ENCODE measurements around the gene MAML3. TPM values are rescaled to one million over a fixed set of nuclear protein-coding genes. Genes with fewer than 3 reads are reported as not detected.

The MAML3 gene
- total and polyA plus RNA-seq, 2 of the 13 experiments (the other 11 are each of a cell fraction or from before 2014, with no cell fraction given): 0.05 to 0.13 TPM

- no peak for TF ChIP-seq SCMH1 (CRISPR knock-in tag; IDR thresholded peaks at IDR 0.05; ENCODE audit: borderline replicate concordance)
- no peak for TF ChIP-seq NR1H2 (CRISPR knock-in tag; IDR thresholded peaks at IDR 0.05; ENCODE audit: borderline replicate concordance, low read depth)
- TF ChIP-seq MAF1 (CRISPR knock-in tag; IDR thresholded peaks at IDR 0.05; ENCODE audit: borderline replicate concordance): no peak
- TF ChIP-seq RBM39 (IDR thresholded peaks at IDR 0.05; ENCODE audit: low read depth, low read length, poor library complexity, severe bottlenecking): no peak
- TF ChIP-seq TSC22D2 (CRISPR knock-in tag; IDR thresholded peaks at IDR 0.05; ENCODE audit: borderline replicate concordance): no peak; the same call in 1 of the 2 replicates
- TF ChIP-seq NKX3-1 (CRISPR knock-in tag; IDR thresholded peaks at IDR 0.05): no peak
- TF ChIP-seq ZUFSP (CRISPR knock-in tag; IDR thresholded peaks at IDR 0.05; ENCODE audit: borderline replicate concordance): no peak
- no peak for TF ChIP-seq ZNF577 (CRISPR knock-in tag; IDR thresholded peaks at IDR 0.05; ENCODE audit: borderline replicate concordance, low read depth)
- TF ChIP-seq PBX3 (CRISPR knock-in tag; IDR thresholded peaks at IDR 0.05; ENCODE audit: borderline replicate concordance): no peak
- no peak; the same call in 1 of the 2 replicates for TF ChIP-seq SMARCC2 (IDR thresholded peaks at IDR 0.05)
- no peak for TF ChIP-seq TIGD3 (CRISPR knock-in tag; IDR thresholded peaks at IDR 0.05; ENCODE audit: borderline replicate concordance)
- TF ChIP-seq MTA1 (CRISPR knock-in tag; IDR thresholded peaks at IDR 0.05; ENCODE audit: borderline replicate concordance): no peak
- no peak for TF ChIP-seq EHMT2 (IDR thresholded peaks at IDR 0.05; ENCODE audit: borderline replicate concordance, low read depth, low read length)
- no peak for TF ChIP-seq ZFP90 (CRISPR knock-in tag; IDR thresholded peaks at IDR 0.05; ENCODE audit: borderline replicate concordance)
- peak; percentile 93 for TF ChIP-seq JUN (CRISPR knock-in tag; IDR thresholded peaks at IDR 0.05)
- peak; percentile 45; the same call in 1 of the 2 replicates for TF ChIP-seq PATZ1 (CRISPR knock-in tag; IDR thresholded peaks at IDR 0.05)
- no peak for TF ChIP-seq ZNF136 (CRISPR knock-in tag; IDR thresholded peaks at IDR 0.05; ENCODE audit: low read depth)
- no peak for TF ChIP-seq ZNF256 (CRISPR knock-in tag; conservative IDR thresholded peaks at IDR 0.05)
- no peak for TF ChIP-seq PRDM15 (CRISPR knock-in tag; IDR thresholded peaks at IDR 0.05)
Observed at GRCh38 chr4:139689093-139689722, 464.8 kb downstream of the MAML3 start (continued).

All from HepG2 (cell line).